WTC11 (cell line): ENCODE measurements around the gene ZIC4. TPM values are rescaled to one million over a fixed set of nuclear protein-coding genes. Genes with fewer than 3 reads are reported as not detected.
A peak's percentile ranks its signal among the peaks of the same experiment; 100 is the strongest.

Experiments
- ATAC-seq: fragments of 200-7000 bp; cut with Tn5 transposase; 2 replicates; pipeline ENCODE4 v1.10.0; 2021; ENCODE audit warnings: mild to moderate bottlenecking, moderate library complexity
- CTCF ChIA-PET: fragments of 300-600 bp; sonication (Branson Sonifier 250); formaldehyde crosslinking; loops from one replicate; lab custom pipeline; 2021; ENCODE audit warnings: antibody characterized with exemption; lab: Charles Lee
- POLR2A ChIA-PET: fragments of 350-600 bp; sonication (Branson Sonifier 250); formaldehyde crosslinking; loops from one replicate; lab custom pipeline; 2021; ENCODE audit warnings: antibody characterized with exemption; lab: Charles Lee
- DNase-seq: peaks from one replicate; pipeline ENCODE4 v3.0.0; 2021; ENCODE audit warnings: low spot score
- H3K27ac Mint-ChIP-seq: 2 replicates; pipeline ENCODE4 v1.8.0; 2021; ENCODE audit warnings: mixed read lengths
- H3K27me3 Mint-ChIP-seq: 2 replicates; pipeline ENCODE4 v1.8.0; 2021; ENCODE audit warnings: low read depth, mild to moderate bottlenecking, moderate library complexity, mixed read lengths
- H3K36me3 Mint-ChIP-seq: 2 replicates; pipeline ENCODE4 v1.8.0; 2021; ENCODE audit warnings: mixed read lengths
- H3K4me1 Mint-ChIP-seq: 2 replicates; pipeline ENCODE4 v1.8.0; 2022; ENCODE audit warnings: mixed read lengths
- H3K4me3 Mint-ChIP-seq: 2 replicates; pipeline ENCODE4 v1.8.0; 2021; ENCODE audit warnings: mild to moderate bottlenecking, moderate library complexity, mixed read lengths
- H3K9me3 Mint-ChIP-seq: 2 replicates; pipeline ENCODE4 v1.8.0; 2021; ENCODE audit warnings: mixed read lengths
- CBFB ChIP-seq: sonication (generic); formaldehyde crosslinking; IDR thresholded peaks from 2 replicates; pipeline ENCODE4 v1.8.1; 2022; ENCODE audit warnings: mild to moderate bottlenecking, low read depth, missing genetic modification reagents
- CTCF ChIP-seq: fragments of 200-600 bp; IDR thresholded peaks from 2 replicates; pipeline ENCODE4 v1.8.0; 2022; ENCODE audit warnings: antibody characterized with exemption
- EMX1 ChIP-seq: fragments of 250-450 bp; sonication (Bioruptor Pico); IDR thresholded peaks from 2 replicates; pipeline ENCODE4 v1.8.0; 2021; ENCODE audit warnings: mild to moderate bottlenecking
- FOXJ3 ChIP-seq: sonication (generic); formaldehyde crosslinking; IDR thresholded peaks from 2 replicates; pipeline ENCODE4 v1.9.0; 2021; ENCODE audit warnings: missing genetic modification reagents, mild to moderate bottlenecking, borderline replicate concordance
- FOXK1 ChIP-seq: sonication (generic); formaldehyde crosslinking; IDR thresholded peaks from 2 replicates; pipeline ENCODE4 v1.8.0; 2022; ENCODE audit warnings: mild to moderate bottlenecking, moderate library complexity, missing genetic modification reagents
- HMGXB4 ChIP-seq: sonication (generic); formaldehyde crosslinking; IDR thresholded peaks from 2 replicates; pipeline ENCODE4 v1.8.1; 2023; ENCODE audit warnings: mild to moderate bottlenecking, moderate library complexity, missing genetic modification reagents
- JUN ChIP-seq: sonication (generic); formaldehyde crosslinking; IDR thresholded peaks from 2 replicates; pipeline ENCODE4 v1.8.0; 2023; ENCODE audit warnings: mild to moderate bottlenecking, missing genetic modification reagents
- SMAD4 ChIP-seq: sonication (generic); formaldehyde crosslinking; IDR thresholded peaks from 2 replicates; pipeline ENCODE4 v1.8.0; 2022; ENCODE audit warnings: mild to moderate bottlenecking, missing genetic modification reagents
- SOX15 ChIP-seq: fragments of 250-450 bp; sonication (Bioruptor Pico); IDR thresholded peaks from 2 replicates; pipeline ENCODE4 v1.9.0; 2021; ENCODE audit warnings: mild to moderate bottlenecking
- TCF7 ChIP-seq: sonication (generic); formaldehyde crosslinking; IDR thresholded peaks from 2 replicates; pipeline ENCODE4 v1.8.0; 2022; ENCODE audit warnings: mild to moderate bottlenecking, low read depth, missing genetic modification reagents, moderate library complexity
- TEAD4 ChIP-seq: sonication (generic); formaldehyde crosslinking; IDR thresholded peaks from 2 replicates; pipeline ENCODE4 v1.8.0; 2022; ENCODE audit warnings: mild to moderate bottlenecking, missing genetic modification reagents
- ZNF219 ChIP-seq: sonication (generic); formaldehyde crosslinking; IDR thresholded peaks from 2 replicates; pipeline ENCODE4 v1.8.0; 2023; ENCODE audit warnings: missing genetic modification reagents, mild to moderate bottlenecking, borderline replicate concordance
- ZNF263 ChIP-seq: sonication (generic); formaldehyde crosslinking; IDR thresholded peaks from 2 replicates; pipeline ENCODE4 v1.8.1; 2022; ENCODE audit warnings: low read depth, mild to moderate bottlenecking, moderate library complexity, missing genetic modification reagents
- ZNF281 ChIP-seq: sonication (generic); formaldehyde crosslinking; IDR thresholded peaks from 2 replicates; pipeline ENCODE4 v1.8.0; 2023; ENCODE audit warnings: mild to moderate bottlenecking, missing genetic modification reagents
- total RNA-seq: library from RNA; stranded (reverse); gene quantifications from 3 replicates; pipeline ENCODE4 v1.2.3, GENCODE V29; 2021
- TF ChIP-seq, protein P1 (sequence below): fragments of 250-450 bp; sonication (Bioruptor Pico); IDR thresholded peaks from 2 replicates; pipeline ENCODE4 v1.9.0; 2021; ENCODE audit warnings: moderate library complexity, mild to moderate bottlenecking, inconsistent platforms, borderline replicate concordance
- TF ChIP-seq, protein P2 (sequence below): sonication (generic); formaldehyde crosslinking; conservative IDR thresholded peaks from 2 replicates; pipeline ENCODE4 v1.8.1; 2023; ENCODE audit warnings: mild to moderate bottlenecking, low read depth, missing genetic modification reagents, moderate library complexity
- TF ChIP-seq, protein P3 (sequence below): sonication (generic); formaldehyde crosslinking; IDR thresholded peaks from 2 replicates; pipeline ENCODE4 v1.8.1; 2023; ENCODE audit warnings: mild to moderate bottlenecking, missing genetic modification reagents
- TF ChIP-seq, protein P4 (sequence below): sonication (generic); formaldehyde crosslinking; IDR thresholded peaks from 2 replicates; pipeline ENCODE4 v1.8.0; 2022; ENCODE audit warnings: missing genetic modification reagents

Gene ZIC4
- total RNA-seq, 1 experiment from 2014 or later, result 3.5 TPM

DNA sequence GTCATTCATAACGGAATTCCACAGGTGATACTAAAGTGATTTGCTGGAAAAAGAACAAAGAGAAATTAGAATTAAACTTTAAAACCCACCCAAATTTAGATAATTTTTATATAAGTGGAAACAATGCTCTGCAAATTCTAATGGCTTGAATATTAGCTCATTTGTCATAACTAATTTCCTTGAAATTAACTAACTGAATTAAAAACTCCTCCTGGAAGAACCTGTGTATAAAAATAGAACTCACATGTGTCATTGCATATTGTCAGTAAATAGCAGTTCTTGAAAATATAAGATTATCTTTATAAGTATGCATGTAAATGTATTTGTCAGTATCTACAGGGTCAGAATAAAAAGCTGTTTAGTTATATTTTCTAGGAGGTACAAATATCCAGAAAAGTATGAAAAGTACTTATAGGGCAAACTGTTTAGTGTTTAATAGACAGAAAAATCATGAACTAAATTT is 19.1 kb upstream of the ZIC4 start:
- no peaks in the 10 kb centered on the region for H3K9me3 Mint-ChIP-seq
- peaks cover 60% of the 10 kb centered on the region for H3K27me3 Mint-ChIP-seq
- no peaks in the 10 kb centered on the region for H3K36me3 Mint-ChIP-seq
- ATAC-seq (no peak), DNase-seq (no peak)
- no peak overlapping the region; the same call in 1 of the 2 replicates for H3K4me3 Mint-ChIP-seq
- H3K27ac Mint-ChIP-seq, result no peak overlapping the region
- CTCF ChIA-PET, result interaction anchor here (1.5 to 6.3 kb wide), 2 partner anchors 42 to 64 kb away, joined by 6 to 40 read pairs; no protein-coding TSS in a partner anchor
- TF ChIP-seq, protein P1, sequence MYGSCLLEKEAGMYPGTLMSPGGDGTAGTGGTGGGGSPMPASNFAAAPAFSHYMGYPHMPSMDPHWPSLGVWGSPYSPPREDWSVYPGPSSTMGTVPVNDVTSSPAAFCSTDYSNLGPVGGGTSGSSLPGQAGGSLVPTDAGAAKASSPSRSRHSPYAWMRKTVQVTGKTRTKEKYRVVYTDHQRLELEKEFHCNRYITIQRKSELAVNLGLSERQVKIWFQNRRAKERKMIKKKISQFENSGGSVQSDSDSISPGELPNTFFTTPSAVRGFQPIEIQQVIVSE (CRISPR knock-in tag), result no peak
- no peak for TF ChIP-seq SMAD4 (CRISPR knock-in tag)
- TF ChIP-seq ZNF219 (CRISPR knock-in tag), result no peak
- no peak for TF ChIP-seq ZNF281
- TF ChIP-seq CTCF, result no peak
- TF ChIP-seq TEAD4 (CRISPR knock-in tag), result no peak
- no peak for TF ChIP-seq CBFB (CRISPR knock-in tag)
- no peak for TF ChIP-seq EMX1 (CRISPR knock-in tag)
- TF ChIP-seq, protein P2, sequence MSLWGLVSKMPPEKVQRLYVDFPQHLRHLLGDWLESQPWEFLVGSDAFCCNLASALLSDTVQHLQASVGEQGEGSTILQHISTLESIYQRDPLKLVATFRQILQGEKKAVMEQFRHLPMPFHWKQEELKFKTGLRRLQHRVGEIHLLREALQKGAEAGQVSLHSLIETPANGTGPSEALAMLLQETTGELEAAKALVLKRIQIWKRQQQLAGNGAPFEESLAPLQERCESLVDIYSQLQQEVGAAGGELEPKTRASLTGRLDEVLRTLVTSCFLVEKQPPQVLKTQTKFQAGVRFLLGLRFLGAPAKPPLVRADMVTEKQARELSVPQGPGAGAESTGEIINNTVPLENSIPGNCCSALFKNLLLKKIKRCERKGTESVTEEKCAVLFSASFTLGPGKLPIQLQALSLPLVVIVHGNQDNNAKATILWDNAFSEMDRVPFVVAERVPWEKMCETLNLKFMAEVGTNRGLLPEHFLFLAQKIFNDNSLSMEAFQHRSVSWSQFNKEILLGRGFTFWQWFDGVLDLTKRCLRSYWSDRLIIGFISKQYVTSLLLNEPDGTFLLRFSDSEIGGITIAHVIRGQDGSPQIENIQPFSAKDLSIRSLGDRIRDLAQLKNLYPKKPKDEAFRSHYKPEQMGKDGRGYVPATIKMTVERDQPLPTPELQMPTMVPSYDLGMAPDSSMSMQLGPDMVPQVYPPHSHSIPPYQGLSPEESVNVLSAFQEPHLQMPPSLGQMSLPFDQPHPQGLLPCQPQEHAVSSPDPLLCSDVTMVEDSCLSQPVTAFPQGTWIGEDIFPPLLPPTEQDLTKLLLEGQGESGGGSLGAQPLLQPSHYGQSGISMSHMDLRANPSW, result no peak
- TF ChIP-seq, protein P3, sequence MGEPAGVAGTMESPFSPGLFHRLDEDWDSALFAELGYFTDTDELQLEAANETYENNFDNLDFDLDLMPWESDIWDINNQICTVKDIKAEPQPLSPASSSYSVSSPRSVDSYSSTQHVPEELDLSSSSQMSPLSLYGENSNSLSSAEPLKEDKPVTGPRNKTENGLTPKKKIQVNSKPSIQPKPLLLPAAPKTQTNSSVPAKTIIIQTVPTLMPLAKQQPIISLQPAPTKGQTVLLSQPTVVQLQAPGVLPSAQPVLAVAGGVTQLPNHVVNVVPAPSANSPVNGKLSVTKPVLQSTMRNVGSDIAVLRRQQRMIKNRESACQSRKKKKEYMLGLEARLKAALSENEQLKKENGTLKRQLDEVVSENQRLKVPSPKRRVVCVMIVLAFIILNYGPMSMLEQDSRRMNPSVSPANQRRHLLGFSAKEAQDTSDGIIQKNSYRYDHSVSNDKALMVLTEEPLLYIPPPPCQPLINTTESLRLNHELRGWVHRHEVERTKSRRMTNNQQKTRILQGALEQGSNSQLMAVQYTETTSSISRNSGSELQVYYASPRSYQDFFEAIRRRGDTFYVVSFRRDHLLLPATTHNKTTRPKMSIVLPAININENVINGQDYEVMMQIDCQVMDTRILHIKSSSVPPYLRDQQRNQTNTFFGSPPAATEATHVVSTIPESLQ, result no peak
- TF ChIP-seq, all 79 proteins: peak for 0
- peaks cover 38% of the 10 kb centered on the region for H3K4me1 Mint-ChIP-seq
- POLR2A ChIA-PET, result no interaction called here

- Mint-ChIP-seq H3K27ac (no peak overlapping the region), H3K4me3 (peak overlapping the region; percentile 73), H3K9me3 (no peaks in the 10 kb centered on the region), H3K27me3 (peaks cover 67% of the 10 kb centered on the region), H3K4me1 (peaks cover 44% of the 10 kb centered on the region), H3K36me3 (no peaks in the 10 kb centered on the region)
- CTCF ChIA-PET, result interaction anchor here (0.7 to 6.3 kb wide), 6 partner anchors 16 to 192 kb away, joined by 3 to 40 read pairs (median 7); partner anchors contain the start of gene ZIC1
- DNase-seq, result no peak
- ATAC-seq, result no peak
- POLR2A ChIA-PET, result interaction anchor here (0.9 kb wide), 1 partner anchor 47 kb away, joined by 3 read pairs; no protein-coding TSS in a partner anchor
- TF ChIP-seq, protein P4, sequence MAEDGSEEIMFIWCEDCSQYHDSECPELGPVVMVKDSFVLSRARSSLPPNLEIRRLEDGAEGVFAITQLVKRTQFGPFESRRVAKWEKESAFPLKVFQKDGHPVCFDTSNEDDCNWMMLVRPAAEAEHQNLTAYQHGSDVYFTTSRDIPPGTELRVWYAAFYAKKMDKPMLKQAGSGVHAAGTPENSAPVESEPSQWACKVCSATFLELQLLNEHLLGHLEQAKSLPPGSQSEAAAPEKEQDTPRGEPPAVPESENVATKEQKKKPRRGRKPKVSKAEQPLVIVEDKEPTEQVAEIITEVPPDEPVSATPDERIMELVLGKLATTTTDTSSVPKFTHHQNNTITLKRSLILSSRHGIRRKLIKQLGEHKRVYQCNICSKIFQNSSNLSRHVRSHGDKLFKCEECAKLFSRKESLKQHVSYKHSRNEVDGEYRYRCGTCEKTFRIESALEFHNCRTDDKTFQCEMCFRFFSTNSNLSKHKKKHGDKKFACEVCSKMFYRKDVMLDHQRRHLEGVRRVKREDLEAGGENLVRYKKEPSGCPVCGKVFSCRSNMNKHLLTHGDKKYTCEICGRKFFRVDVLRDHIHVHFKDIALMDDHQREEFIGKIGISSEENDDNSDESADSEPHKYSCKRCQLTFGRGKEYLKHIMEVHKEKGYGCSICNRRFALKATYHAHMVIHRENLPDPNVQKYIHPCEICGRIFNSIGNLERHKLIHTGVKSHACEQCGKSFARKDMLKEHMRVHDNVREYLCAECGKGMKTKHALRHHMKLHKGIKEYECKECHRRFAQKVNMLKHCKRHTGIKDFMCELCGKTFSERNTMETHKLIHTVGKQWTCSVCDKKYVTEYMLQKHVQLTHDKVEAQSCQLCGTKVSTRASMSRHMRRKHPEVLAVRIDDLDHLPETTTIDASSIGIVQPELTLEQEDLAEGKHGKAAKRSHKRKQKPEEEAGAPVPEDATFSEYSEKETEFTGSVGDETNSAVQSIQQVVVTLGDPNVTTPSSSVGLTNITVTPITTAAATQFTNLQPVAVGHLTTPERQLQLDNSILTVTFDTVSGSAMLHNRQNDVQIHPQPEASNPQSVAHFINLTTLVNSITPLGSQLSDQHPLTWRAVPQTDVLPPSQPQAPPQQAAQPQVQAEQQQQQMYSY (CRISPR knock-in tag), result no peak
- no peak for TF ChIP-seq TCF7
- TF ChIP-seq FOXJ3 (CRISPR knock-in tag), result no peak
- no peak for TF ChIP-seq HMGXB4
- TF ChIP-seq JUN (CRISPR knock-in tag), result no peak
- no peak for TF ChIP-seq SOX15 (CRISPR knock-in tag)
- TF ChIP-seq ZNF263, result no peak
- no peak for TF ChIP-seq FOXK1 (CRISPR knock-in tag)
These were observed 18.4 kb upstream of the ZIC4 start for GRCh38 chr3:147424581-147425387.
